HEK293 (cell line): ENCODE results near the gene CYP1B1.

ENCODE experiments used
- CTCF ChIA-PET: fragments of 350-600 bp; formaldehyde crosslinking; extraction: SDS; loops from one replicate; lab custom pipeline; 2021; ENCODE audit warnings: antibody characterized with exemption; lab: Yijun Ruan, JAX
- POLR2A ChIA-PET: fragments of 300-600 bp; formaldehyde crosslinking; extraction: SDS; loops from one replicate; lab custom pipeline; 2020; ENCODE audit warnings: antibody characterized with exemption, inconsistent platforms; lab: Yijun Ruan, JAX
- H3K27ac ChIP-seq: fragments of 200-500 bp; sonication (Bioruptor generic); 2 replicates; pipeline ENCODE4 v1.5.1; 2014; ENCODE audit warnings: low read depth, low read length, control low read depth, inconsistent platforms; ENCODE audit errors: extremely low read depth
- H3K36me3 ChIP-seq, 2 experiments: fragments of 200-500 bp in 1 of 2; sonication (Bioruptor generic) in 1 of 2; 1 replicate in 1 of 2; 2 replicates in 1 of 2; pipeline ENCODE4 v1.5.1; 2014 to 2017; ENCODE audit warnings: inconsistent platforms in 2 of 2, low read length in 2 of 2; ENCODE audit not compliant: control insufficient read depth in 2 of 2, insufficient read depth in 1 of 2
- H3K4me1 ChIP-seq: fragments of 200-500 bp; sonication (Bioruptor generic); 2 replicates; pipeline ENCODE4 v1.5.1; 2014; ENCODE audit warnings: mild to moderate bottlenecking, low read length, inconsistent platforms; ENCODE audit not compliant: control insufficient read depth, insufficient read depth
- H3K4me3 ChIP-seq: 2 replicates; pipeline ENCODE4 v1.5.1; 2011; ENCODE audit warnings: low read depth, mild to moderate bottlenecking, control low read depth, low read length, moderate library complexity
- H3K9me3 ChIP-seq: fragments of 200-500 bp; sonication (Bioruptor generic); 2 replicates; pipeline ENCODE4 v1.5.1; 2014; ENCODE audit warnings: low read depth, low read length, inconsistent platforms; ENCODE audit not compliant: control insufficient read depth, insufficient read depth
- FEZF1 ChIP-seq: fragments of 450-650 bp; formaldehyde crosslinking; IDR thresholded peaks from 2 replicates; pipeline ENCODE4 v1.5.1; 2016; ENCODE audit warnings: missing biosample characterization, missing genetic modification characterization
- KLF1 ChIP-seq: fragments of 450-650 bp; formaldehyde crosslinking; IDR thresholded peaks from 2 replicates; pipeline ENCODE4 v1.5.1; 2016; ENCODE audit warnings: missing biosample characterization, missing genetic modification characterization
- KLF8 ChIP-seq: fragments of 450-650 bp; formaldehyde crosslinking; IDR thresholded peaks from 2 replicates; pipeline ENCODE4 v1.5.1; 2016; ENCODE audit warnings: missing biosample characterization, missing genetic modification characterization
- MZF1 ChIP-seq: fragments of 450-650 bp; formaldehyde crosslinking; IDR thresholded peaks from 2 replicates; pipeline ENCODE4 v1.5.1; 2017; ENCODE audit warnings: missing biosample characterization, missing genetic modification characterization, borderline replicate concordance
- PRDM10 ChIP-seq: fragments of 450-650 bp; formaldehyde crosslinking; IDR thresholded peaks from 2 replicates; pipeline ENCODE4 v1.5.1; 2016; ENCODE audit warnings: missing biosample characterization, missing genetic modification characterization
- TSHZ1 ChIP-seq: fragments of 450-650 bp; formaldehyde crosslinking; IDR thresholded peaks from 2 replicates; pipeline ENCODE4 v1.5.1; 2016; ENCODE audit warnings: missing biosample characterization, missing genetic modification characterization, borderline replicate concordance
- ZBTB20 ChIP-seq: fragments of 450-650 bp; formaldehyde crosslinking; IDR thresholded peaks from 2 replicates; pipeline ENCODE4 v1.5.1; 2016; ENCODE audit warnings: missing biosample characterization, missing genetic modification characterization
- ZNF132 ChIP-seq: fragments of 450-650 bp; formaldehyde crosslinking; IDR thresholded peaks from 2 replicates; pipeline ENCODE4 v1.5.1; 2017; ENCODE audit warnings: missing biosample characterization, missing genetic modification characterization, borderline replicate concordance
- ZNF155 ChIP-seq: fragments of 450-650 bp; formaldehyde crosslinking; IDR thresholded peaks from 2 replicates; pipeline ENCODE4 v1.5.1; 2016; ENCODE audit warnings: missing biosample characterization, missing genetic modification characterization
- ZNF274 ChIP-seq, 2 experiments: fragments of 200-500 bp in 1 of 2; fragments of 450-650 bp in 1 of 2; sonication (Bioruptor generic) in 1 of 2; formaldehyde crosslinking in 1 of 2; IDR thresholded peaks; 2 replicates each; pipeline versions ENCODE4 v1.5.1 to v1.6.1; 2014 to 2016; ENCODE audit warnings: borderline replicate concordance in 1 of 2, inconsistent platforms in 1 of 2, low read length in 1 of 2, missing biosample characterization in 1 of 2, missing genetic modification characterization in 1 of 2
- ZNF391 ChIP-seq: fragments of 450-650 bp; formaldehyde crosslinking; IDR thresholded peaks from 2 replicates; pipeline ENCODE4 v1.5.1; 2016; ENCODE audit warnings: low read depth, missing biosample characterization, missing genetic modification characterization, borderline replicate concordance
- ZNF416 ChIP-seq: fragments of 450-650 bp; formaldehyde crosslinking; IDR thresholded peaks from 2 replicates; pipeline ENCODE4 v1.5.1; 2016; ENCODE audit warnings: missing biosample characterization, missing genetic modification characterization
- ZNF549 ChIP-seq: fragments of 450-650 bp; IDR thresholded peaks from 2 replicates; pipeline ENCODE4 v1.5.1; 2018; ENCODE audit warnings: missing biosample characterization, missing genetic modification characterization, mild to moderate bottlenecking, inconsistent platforms, moderate library complexity
- ZNF560 ChIP-seq: fragments of 450-650 bp; formaldehyde crosslinking; IDR thresholded peaks from 2 replicates; pipeline ENCODE4 v1.5.1; 2017; ENCODE audit warnings: missing biosample characterization, missing genetic modification characterization, borderline replicate concordance
- ZNF654 ChIP-seq: fragments of 450-650 bp; formaldehyde crosslinking; IDR thresholded peaks from 2 replicates; pipeline ENCODE4 v1.5.1; 2016; ENCODE audit warnings: low read depth, missing biosample characterization, missing genetic modification characterization
- ZNF677 ChIP-seq: fragments of 450-650 bp; IDR thresholded peaks from 2 replicates; pipeline ENCODE4 v1.5.0; 2018; ENCODE audit warnings: missing biosample characterization, mild to moderate bottlenecking, missing genetic modification characterization, moderate library complexity
- ZNF776 ChIP-seq: fragments of 450-650 bp; formaldehyde crosslinking; IDR thresholded peaks from 2 replicates; pipeline ENCODE4 v1.5.0; 2017; ENCODE audit warnings: missing biosample characterization, missing genetic modification characterization, borderline replicate concordance
- ZNF843 ChIP-seq: fragments of 450-650 bp; formaldehyde crosslinking; IDR thresholded peaks from 2 replicates; pipeline ENCODE4 v1.5.1; 2016; ENCODE audit warnings: missing biosample characterization, missing genetic modification characterization
- TF ChIP-seq, protein P1 (sequence below): fragments of 450-650 bp; formaldehyde crosslinking; IDR thresholded peaks from 2 replicates; pipeline ENCODE4 v1.5.1; 2016; ENCODE audit warnings: missing biosample characterization, missing genetic modification characterization
- TF ChIP-seq, protein P2 (sequence below): fragments of 450-650 bp; formaldehyde crosslinking; IDR thresholded peaks from 2 replicates; pipeline ENCODE4 v1.5.1; 2016; ENCODE audit warnings: missing biosample characterization, missing genetic modification characterization

CYP1B1 gene

GRCh38 chr2:38037325-38037724 lies 38.6 kb downstream of the CYP1B1 start:
- CTCF ChIA-PET: interaction anchor here (0.5 to 1.2 kb wide), 2 partner anchors 39 to 158 kb away, joined by 3 to 4 read pairs; partner anchors contain the start of gene CYP1B1
- Histone ChIP-seq H3K9me3 (no peaks in the 10 kb centered on the region), H3K4me3 (no peak overlapping the region), H3K36me3 (no peaks in the 10 kb centered on the region), H3K27ac (no peak overlapping the region), H3K4me1 (no peaks in the 10 kb centered on the region; the same call in 1 of the 2 replicates)
- POLR2A ChIA-PET: no interaction called here
- TF ChIP-seq TSHZ1 (tag by site-specific recombination): no peak
- no peak for TF ChIP-seq ZBTB20 (tag by site-specific recombination)
- no peak for TF ChIP-seq ZNF391 (tag by site-specific recombination)
- no peak for TF ChIP-seq ZNF132
- TF ChIP-seq, protein P1, sequence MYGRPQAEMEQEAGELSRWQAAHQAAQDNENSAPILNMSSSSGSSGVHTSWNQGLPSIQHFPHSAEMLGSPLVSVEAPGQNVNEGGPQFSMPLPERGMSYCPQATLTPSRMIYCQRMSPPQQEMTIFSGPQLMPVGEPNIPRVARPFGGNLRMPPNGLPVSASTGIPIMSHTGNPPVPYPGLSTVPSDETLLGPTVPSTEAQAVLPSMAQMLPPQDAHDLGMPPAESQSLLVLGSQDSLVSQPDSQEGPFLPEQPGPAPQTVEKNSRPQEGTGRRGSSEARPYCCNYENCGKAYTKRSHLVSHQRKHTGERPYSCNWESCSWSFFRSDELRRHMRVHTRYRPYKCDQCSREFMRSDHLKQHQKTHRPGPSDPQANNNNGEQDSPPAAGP: no peak
- TF ChIP-seq KLF1 (tag by site-specific recombination): no peak
- TF ChIP-seq ZNF677: no peak
- TF ChIP-seq ZNF155 (tag by site-specific recombination): no peak
- no peak for TF ChIP-seq ZNF274 (IDR thresholded peaks at IDR 0.05; ENCODE audit: low read length)
- TF ChIP-seq ZNF274 (tag by site-specific recombination; IDR thresholded peaks at IDR 0.05; ENCODE audit: borderline replicate concordance): no peak
- TF ChIP-seq MZF1 (tag by site-specific recombination): no peak
- TF ChIP-seq, protein P2, sequence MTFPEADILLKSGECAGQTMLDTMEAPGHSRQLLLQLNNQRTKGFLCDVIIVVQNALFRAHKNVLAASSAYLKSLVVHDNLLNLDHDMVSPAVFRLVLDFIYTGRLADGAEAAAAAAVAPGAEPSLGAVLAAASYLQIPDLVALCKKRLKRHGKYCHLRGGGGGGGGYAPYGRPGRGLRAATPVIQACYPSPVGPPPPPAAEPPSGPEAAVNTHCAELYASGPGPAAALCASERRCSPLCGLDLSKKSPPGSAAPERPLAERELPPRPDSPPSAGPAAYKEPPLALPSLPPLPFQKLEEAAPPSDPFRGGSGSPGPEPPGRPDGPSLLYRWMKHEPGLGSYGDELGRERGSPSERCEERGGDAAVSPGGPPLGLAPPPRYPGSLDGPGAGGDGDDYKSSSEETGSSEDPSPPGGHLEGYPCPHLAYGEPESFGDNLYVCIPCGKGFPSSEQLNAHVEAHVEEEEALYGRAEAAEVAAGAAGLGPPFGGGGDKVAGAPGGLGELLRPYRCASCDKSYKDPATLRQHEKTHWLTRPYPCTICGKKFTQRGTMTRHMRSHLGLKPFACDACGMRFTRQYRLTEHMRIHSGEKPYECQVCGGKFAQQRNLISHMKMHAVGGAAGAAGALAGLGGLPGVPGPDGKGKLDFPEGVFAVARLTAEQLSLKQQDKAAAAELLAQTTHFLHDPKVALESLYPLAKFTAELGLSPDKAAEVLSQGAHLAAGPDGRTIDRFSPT (tag by site-specific recombination): no peak
- no peak for TF ChIP-seq ZNF654 (tag by site-specific recombination)
- TF ChIP-seq KLF8 (tag by site-specific recombination): no peak
- no peak for TF ChIP-seq FEZF1 (tag by site-specific recombination)
- no peak for TF ChIP-seq ZNF560

- Histone ChIP-seq H3K27ac (no peak overlapping the region), H3K4me1 (no peaks in the 10 kb centered on the region; the same call in 1 of the 2 replicates), H3K4me3 (no peak overlapping the region), H3K9me3 (no peaks in the 10 kb centered on the region), H3K36me3 (no peaks in the 10 kb centered on the region)
- ChIA-PET CTCF (interaction anchor here (1.2 to 1.5 kb wide), 2 partner anchors 40 to 54 kb away, joined by 4 read pairs; partner anchors contain the start of gene CYP1B1), POLR2A (no interaction called here)
- no peak for TF ChIP-seq PRDM10 (tag by site-specific recombination)
- TF ChIP-seq ZNF416: no peak
- TF ChIP-seq ZNF549 (tag by site-specific recombination): no peak
- no peak for TF ChIP-seq ZNF843
- no peak for TF ChIP-seq ZNF776 (tag by site-specific recombination)
Measured at GRCh38 chr2:38035968-38036367, 40.0 kb downstream of the CYP1B1 start.
